Bone marrow (tissue), 2 donors: ENCODE measurements around the gene MRPL20.
"Not testable (repeated sequence)": the region's sequence is repeated elsewhere in the genome, so short reads cannot be mapped to it uniquely, and the experiment has no call there.

Experiments
- DNase-seq, 2 donors: peaks; one replicate each; lab custom pipeline; 2025; lab: John Stamatoyannopoulos, UW

Gene MRPL20

DNA sequence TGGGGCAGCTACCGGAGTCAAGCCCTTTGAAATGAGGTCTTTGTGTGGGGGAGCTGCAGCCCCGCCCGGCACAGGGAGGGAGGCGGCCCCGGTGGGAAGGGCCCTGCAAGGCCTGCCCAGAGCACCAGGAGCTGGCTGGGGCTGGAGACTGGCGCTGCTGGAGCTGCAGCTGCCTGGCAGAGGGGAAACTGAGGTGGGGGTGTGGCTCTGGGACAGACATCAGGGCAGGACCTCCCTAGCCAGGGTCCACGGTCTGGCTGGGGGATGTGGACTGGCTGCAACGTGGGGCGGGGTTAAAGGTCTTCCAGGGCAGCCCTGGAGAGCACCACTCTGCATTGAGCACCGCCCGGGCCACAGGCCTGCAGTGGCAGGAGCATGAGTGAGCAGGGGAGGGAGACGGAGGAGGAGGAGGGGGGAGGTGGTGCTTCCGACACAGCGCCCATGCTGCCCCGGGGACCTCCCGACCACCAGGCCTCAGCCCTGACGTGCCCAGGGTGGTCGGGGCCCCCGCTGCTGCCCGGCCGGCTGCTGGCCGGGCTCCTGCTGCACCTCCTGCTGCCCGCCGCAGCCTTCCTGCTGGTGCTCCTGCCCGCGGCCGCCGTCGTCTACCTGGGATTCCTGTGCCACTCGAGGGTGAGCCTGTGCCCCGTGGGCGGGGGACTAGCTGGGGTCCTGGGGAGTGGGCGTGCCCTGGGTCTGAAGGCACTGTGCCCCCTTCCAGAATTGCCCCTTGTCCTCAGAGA, 18.8 kb upstream of the MRPL20 start:
- no peak for DNase-seq

DNA sequence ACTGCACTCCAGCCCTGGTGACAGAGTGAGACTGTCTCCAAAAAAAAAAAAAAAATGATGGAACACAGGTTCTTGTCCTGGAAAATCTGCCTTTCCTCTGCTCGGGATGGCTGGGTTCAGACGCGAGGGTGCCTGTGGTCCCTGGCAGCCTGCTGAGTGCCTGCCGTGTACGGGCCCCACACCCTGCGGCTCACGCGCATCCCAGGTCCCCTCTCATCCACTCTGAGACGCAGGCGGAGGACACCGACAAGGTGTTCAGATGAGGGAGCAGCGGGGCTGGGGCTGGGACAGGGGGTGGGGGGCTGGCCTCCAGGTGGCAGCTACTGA, 18.3 kb upstream of the MRPL20 start:
- no peak for DNase-seq

DNA sequence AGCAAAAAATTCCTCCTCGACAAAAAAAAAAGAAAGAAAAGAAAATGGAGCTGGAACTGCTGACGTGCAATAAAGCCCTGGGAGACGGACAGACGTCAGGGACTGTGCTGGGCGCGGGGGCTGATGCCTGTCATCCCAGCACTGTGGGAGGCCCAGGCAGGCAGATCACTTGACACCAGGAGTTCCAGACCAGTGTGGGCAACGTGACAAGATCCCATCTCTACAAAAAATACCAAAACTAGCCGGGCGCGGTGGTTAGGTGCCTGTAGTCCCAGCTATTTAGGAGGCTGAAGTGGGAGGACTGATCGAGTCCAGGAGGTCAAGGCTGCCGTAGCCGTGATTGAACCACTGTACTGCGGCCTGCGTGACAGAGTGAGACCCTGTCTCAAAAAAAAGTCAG, 17.6 kb upstream of the MRPL20 start:
- no peak for DNase-seq

DNA sequence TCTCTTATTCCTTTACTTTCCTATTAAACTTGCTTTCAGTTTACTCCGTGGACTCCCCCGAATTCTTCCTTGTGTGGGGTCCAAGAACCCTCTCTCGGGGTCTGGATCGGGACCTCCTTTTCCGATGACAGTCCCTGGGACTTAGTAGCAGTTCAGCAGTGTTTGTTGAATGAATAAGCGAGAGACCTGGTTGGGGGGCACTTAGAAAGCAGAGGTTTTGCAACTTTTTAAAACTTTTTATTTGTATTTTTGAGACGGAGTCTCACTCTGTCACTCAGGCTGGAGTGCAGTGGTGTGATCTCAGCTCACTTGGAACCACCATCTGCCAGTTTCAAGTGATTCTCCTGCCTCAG, 16.1 kb upstream of the MRPL20 start:
- no peak for DNase-seq

DNA sequence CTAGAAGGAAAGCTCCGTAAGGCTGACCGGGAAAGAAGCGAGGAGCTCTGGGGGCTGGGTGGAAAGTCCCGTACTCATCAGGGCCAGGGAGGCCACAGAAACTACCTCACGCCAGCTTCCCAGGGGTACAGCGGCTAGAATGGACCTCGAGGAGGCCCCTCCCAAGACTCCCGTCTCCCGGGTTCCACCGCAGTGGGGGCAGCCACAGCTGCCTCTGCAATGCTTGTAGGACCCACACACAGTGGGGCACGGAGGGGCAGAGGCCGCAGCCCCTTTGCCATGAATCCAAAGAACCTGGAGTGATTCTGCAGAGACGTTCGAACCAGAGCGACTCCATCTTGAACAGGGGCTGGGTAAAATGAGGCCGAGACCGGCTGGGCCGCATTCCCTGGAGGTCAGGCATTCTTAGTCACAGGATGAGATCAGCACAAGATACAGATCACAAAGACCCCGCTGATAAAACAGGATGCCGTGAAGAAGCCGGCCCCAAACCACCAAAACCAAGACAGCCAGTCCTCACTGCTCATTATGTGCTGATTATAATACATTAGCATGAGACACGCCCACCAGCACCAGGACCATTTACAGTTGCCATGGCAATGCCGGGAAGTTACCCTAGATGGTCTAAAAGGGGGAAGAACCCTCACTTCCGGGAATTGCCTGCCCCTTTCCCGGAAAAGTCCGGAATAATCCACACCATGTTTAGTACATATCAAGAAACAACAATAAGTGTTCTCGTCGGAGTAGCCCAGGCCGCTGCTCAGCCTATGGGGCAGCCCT, 15.6 kb upstream of the MRPL20 start:
- no peak for DNase-seq

DNA sequence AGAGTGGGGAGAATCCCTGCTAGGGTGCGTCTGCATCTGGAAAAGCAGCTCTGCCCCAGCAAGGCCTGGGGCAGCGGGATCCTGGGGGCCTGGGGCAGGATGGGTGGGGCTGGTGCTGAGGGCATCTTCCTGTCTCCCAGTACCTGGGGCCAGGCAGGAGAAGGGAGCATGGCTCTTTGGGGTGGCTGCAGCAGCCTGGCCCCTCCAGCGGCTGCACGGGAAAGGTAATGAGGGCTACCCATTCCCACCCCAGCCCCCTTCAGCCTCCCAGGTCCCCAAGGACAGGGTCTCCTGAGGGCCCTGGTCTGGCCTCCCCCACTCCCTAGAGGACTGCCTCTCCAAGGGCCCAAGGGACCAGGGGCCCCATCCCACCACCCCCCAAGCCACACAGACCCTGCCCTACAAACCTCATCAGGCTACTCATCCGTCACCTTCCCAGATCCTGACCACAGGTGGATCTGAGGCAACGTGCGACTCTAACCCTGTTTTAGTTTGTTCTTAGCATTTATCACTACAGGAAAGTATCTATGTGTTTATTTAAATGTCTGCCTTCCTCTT, 14.9 kb upstream of the MRPL20 start:
- DNase-seq, result no peak

DNA sequence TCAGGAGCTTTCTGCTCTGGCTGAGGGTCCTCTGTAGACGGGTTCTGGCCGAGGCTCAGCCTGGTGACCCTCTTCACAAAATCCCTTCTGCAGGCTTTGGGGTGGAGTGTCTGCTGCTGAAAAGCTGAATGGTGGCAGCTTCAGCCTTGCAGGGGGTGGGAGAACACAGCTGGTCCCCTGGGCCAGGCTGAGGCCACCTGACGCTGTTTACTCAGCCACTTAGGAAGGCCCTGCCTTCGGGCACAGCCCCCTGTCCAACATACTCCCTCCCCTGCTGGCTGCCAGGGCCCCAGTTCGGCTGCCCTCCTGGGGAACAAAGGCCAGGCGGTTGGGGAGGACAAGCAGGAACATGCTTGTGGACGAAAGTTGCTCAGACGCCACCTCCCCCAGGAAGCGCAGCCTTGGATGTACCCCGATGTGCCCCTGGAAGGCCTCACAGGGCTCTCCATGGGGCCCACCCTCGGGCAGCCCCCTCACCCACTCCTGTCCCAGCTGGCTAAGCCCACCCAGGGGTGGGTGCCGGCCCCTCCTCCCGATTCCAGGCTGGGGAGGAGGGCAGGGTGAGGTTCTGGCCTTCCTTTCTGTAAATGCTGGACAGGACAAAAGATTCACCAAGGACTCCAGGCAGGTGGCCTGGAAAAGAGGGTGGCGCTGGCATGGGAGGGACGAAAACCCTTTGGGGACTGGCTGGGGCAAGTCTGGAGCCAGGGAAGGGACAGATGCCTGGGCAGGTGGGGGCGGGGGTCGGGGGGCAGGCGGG, 14.2 kb upstream of the MRPL20 start, which contains the start of gene ANKRD65:
ANKRD65 (minus strand) TSS at position 130 of the 760 bp plus-strand sequence. CDS start 271 bp downstream, outside the sequence.
- DNase-seq, result no peak

DNA sequence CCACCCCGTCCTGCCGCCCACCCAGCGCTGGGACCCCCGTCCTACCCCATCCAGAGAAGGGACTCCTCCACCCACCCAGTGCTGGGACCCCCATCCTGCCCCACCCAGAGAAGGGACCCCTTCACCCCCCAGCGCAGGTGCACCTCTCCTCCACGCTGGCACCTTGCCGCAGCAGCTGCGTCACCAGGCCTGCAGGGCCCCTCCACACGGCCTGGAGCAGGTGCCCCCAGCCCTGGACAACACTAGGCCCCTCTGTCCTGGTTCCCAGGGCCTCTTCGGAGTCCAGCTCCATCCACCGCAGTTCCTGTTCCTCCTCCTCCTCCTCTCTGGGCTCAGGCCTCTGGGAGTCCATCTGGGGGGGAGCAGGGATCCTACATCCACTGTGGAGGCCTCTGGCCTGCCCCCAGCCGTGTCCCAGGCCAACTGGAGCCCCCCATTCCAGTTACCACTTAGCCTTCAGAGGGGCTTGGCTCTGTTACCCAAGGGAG, 13.6 kb upstream of the MRPL20 start:
- no peak for DNase-seq

DNA sequence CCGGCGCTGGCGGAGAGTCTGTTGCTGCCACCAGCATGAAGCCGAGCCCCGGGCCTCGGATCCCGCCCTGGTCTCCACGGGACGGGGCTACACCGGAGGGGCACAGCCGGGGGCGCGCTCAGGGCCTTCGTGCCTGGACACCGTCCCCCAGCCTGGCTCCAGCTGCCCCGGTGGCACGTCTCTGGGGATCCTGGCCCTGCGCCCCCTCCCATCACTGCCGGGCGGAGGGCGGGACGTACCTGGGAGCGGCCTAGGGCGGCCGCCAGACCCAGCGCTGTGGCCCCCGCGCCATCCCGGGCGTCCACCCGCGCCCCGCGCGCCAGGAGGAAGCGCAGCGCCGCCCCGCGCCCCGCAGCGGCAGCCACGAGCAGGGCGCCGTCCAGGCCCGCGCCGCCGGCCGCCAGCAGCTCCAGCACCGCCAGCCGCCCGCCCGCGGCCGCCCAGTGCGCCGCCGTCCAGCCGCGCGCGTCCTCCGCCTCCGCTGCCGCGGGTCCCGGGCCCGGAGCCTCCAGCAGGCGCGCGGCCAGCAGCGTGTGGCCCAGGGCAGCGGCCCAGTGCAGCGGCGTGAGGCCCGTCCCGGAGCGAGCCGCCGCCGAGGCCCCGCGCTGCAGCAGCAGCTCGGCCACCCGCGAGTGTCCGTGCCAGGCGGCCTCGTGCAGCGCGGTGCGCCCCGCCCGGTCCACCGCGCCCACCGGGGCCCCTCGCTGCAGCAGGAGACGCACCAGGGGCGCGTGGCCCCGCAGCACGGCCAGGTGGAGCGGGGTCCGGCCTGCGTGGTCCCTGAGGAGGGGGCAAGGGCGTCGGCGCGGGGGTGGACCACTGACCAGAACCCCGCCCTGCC, 12.9 kb upstream of the MRPL20 start:
- no peak for DNase-seq

DNA sequence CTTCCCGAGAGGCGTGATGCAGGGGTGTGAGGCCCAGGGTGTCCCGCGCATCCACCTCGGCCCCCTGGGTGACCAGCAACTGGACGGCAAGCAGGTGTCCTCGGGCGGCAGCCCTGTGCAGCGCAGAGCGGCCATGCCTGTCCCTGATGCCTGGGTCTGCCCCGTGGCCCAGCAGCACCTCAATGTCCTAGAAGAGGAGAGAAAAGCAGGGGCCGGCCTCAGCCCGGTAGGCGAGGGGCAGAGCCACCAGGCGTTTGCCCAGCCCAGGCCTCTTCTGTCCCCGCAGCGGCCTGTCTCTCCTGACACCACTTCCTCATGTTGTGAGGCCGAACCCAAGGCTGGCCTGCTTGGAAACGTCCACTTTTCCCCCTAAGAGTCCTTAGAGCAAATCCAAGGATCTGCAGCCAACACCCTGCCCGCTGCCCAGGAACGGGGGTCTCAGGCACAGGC, 12.3 kb upstream of the MRPL20 start:
- no peak for DNase-seq

DNA sequence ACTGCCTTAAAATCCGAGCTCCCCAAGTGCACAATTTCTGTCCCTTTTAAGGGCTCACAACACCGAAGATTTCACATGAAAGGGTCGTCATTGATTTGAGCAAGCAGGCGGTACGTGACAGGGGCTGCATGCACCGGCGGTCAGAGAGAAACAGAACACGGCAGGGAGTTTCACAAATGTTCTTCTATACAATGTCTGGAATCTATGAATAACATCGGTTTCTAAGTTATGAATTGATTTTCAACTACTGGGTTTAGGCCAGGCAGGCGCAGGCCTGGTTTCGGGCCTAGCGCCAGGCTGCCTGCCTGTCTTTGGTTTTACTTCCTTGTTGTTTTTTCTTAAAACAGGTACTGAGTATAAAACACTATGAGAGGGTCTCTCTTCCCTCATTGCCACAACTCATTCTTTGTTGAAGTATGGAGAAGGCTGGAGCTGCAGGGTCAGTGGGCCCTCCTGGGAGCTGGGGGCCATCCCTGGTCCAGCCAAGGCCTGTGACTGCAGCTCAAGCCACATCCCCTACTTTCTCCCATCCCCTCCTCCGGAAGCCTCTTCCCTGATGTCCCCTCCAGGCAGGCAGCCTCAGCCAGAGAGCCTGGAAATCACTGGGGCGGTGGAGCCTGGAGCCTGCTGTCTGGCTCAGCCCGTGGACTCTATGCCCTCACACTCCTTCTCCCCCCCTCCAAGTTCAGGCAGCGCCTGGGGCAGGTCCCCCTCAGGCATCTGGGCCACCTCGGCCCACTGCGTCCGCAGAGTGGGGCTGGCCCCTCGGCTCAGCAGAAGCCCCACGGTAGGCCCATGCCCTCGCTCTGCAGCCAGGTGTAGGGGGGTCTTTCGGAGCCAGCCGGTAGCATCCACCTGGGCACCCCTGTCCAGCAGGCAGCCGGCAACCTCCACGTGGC, 11.6 kb upstream of the MRPL20 start:
- no peak for DNase-seq

DNA sequence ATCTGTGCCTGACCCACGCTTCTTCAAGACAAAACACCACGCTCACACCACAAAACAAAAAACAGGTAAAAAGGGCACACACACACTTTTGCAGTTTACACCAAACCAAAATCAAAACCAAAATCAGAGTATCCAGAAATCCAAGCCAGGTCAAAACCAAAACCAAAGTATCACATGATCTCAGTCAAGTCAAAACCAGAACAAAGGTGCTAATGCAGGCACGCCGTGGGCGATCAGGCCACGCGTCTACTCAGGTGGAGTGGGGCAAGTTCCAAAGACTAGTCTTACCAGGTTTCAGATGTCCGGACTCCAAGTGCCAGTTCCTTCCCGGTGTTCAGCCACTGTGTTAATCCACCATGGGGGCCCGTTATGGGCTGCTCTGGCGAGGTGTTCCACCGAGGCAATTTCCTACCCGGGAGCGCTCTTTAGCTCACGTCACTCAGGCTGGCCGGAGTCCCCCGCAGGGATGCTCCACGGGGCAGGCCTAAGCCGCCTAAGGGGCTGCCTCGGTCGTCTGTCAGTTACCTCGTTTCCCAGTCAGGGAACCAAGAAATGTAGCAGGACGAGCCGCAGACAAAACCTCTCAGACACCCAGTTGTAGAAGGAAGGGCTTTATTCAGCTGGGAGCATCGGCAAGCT, 10.9 kb upstream of the MRPL20 start:
- not testable (repeated sequence) for DNase-seq

DNA sequence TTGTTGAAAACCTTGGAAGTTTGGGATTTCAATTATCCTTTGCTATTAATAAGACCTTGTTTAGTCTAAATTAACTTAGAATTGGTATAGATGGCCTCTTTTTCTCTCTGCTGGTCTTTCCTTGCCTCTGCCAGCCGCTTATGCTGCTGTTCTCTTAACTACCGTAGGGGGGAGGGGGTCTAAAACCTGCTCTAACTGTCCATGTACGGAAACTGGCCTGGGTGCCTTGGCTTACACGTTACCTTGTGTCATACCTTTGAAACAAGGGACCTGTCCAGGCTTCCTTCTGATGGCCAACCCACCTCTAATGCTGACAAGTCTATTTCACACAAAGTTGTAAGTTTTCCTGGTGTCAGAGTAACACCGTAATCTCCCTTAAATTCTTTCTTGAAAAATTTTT, 10.3 kb upstream of the MRPL20 start:
- not testable (repeated sequence) for DNase-seq

DNA sequence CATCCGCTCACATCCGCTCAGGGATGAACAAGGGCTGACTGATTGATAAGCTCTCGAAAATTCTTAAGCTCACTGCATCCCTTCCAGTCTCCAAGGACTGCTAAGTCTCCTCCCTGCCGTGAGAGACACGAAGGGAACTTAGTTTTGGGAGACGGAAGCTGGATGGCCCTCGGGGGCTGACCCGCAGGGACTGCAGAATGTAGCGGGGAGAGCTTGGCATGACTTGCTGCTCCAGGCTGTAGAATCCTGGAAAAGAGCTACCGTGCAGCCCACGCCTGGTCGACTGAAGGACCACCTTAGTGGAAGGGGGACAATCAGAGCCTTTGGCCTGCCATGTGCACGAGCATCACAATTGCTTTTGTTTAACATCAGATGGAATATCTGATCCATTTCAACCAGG, 8.7 kb upstream of the MRPL20 start:
- no peak for DNase-seq

DNA sequence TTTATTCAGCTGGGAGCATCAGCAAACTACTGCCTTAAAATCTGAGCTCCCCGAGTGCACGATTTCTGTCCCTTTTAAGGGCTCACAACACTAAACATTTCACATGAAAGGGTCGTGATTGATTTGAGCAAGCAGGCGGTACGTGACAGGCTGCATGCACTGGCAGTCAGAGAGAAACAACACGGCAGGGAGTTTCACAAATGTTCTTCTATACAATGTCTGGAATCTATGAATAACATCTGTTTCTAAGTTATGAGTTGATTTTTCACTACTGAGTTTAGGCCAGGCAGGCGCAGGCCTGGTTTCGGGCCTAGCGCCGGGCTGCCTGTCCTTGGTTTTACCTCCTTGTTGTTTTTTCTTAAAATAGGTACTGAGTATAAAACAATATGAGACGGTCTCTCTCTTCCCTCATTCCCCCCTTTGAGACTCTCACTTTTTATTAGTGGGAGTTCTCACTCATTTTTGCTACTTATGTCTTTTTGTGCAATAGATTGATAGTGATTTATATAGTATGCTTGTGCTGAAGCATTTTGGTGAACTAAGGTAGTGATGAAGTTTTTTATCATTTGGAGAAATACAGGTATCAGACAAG, 5.3 kb upstream of the MRPL20 start:
- DNase-seq, result not testable (repeated sequence)

DNA sequence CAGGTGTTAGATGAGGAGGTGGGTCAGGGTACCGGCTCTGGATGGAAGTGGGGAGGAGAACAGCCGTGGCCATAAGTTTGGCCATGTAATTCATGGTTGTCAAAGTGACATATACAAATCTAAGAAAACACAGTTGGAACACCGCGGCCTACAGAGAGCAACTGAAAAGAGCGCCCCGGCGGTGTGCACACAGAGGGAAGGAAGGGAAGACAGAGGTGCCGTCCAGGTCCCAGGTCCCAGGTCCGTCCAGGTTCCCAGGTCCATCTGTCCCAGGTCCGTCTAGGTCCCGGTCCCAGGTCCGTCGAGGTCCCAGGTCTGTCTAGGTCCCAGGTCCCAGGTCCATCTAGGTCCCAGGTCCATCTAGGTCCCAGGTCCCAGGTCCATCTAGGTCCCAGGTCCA, 4.5 kb upstream of the MRPL20 start:
- DNase-seq, result no peak

DNA sequence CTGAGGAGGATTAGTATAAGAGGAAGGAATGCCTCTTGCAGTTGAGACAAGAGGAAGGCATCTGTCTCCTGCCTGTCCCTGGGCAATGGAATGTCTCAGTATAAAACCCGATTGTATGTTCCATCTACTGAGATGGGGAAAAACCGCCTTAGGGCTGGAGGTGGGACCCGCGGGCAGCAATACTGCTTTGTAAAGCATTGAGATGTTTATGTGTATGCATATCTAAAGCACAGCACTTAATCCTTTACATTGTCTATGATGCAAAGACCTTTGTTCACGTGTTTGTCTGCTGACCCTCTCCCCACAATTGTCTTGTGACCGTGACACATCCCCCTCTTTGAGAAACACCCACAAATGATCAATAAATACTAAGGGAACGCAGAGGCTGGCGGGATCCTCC, 3.1 kb upstream of the MRPL20 start:
- DNase-seq, result not testable (repeated sequence)

DNA sequence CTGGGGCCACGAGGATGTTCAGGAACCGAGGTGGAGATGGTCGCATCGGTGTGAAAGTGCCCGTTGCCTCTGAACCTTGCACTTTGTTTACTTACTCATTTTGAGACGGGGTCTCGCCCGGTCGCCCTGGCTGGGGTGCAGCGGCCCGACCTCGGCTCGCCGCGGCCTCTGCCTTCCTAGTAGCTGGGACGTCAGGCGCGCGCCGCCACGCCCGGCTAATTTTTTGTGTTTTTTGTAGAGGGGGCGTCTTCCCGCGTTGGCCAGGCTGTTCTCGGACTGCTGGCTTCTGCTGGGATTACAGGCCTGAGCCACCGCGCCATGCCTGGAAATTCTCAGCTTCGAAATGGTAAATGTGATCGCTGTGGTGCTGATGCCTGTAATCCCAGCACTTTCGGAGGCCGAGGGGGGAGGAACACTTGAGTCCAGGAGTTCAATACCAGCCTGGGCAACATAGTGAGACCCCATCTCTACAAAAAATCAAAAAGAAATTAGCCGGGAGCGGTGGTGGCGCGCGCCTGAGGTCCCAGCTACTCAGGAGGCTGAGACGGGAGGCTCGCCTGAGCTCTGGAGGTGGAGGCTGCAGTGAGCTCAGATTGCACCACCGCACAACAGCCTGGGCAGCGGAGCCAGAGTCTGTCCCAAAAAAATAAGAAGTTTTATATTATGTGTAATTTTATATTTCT, 684 bp upstream of the MRPL20 start:
- no peak for DNase-seq
